NCI-H2029 treated with DMSO at 0.1 percent for 48 hours (cell line): ENCODE data around the gene ZNF280C.
"Not testable (repeated sequence)": the region's sequence is repeated elsewhere in the genome, so short reads cannot be mapped to it uniquely, and the experiment has no call there.

Experiments used
- DNase-seq: peaks from one replicate; lab custom pipeline; 2025; lab: John Stamatoyannopoulos, UW

Gene ZNF280C

DNA sequence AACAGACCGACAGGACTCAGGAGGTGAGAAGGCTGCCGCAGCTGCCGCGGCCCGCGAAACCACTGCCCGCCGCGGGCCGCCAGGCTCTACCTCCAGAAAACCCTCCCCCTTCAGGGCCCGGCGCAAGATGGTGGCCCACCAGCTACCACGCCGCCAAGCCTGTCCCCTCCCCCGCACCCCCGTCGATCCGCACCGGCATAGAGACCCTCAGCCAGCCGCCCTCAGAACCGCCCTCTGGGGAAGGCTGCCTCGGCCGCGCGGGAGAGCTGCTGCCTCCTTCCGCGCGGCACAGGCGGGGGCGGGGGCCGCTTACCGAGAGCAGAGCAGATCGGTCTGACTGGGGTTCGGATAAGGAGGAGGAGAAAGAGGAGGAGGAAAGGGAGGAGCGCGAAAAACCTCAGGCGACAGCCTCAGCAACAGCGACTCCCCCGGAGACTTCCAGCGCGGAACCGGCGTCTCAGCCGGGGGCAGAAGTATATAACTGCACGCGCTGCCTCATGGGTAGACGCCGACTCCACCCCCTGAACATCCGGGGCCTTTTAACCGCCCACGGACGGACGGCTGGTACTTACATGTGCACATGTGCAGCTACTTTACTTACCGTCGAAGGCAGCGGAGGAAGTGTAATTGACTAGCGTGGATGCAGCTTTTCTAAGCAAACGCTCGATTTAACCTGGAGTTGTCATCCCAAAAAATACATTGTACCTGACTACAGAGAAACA, at the start of gene ZNF280C:
Gene ZNF280C (minus strand): TSS at position 451 of the 722 bp plus-strand sequence. CDS start 8,450 bp downstream, outside the sequence.
- DNase-seq: peak; percentile 60

GRCh38 chrX:130304587-130305368, 36.1 kb upstream of the ZNF280C start:
- no peak for DNase-seq

DNA sequence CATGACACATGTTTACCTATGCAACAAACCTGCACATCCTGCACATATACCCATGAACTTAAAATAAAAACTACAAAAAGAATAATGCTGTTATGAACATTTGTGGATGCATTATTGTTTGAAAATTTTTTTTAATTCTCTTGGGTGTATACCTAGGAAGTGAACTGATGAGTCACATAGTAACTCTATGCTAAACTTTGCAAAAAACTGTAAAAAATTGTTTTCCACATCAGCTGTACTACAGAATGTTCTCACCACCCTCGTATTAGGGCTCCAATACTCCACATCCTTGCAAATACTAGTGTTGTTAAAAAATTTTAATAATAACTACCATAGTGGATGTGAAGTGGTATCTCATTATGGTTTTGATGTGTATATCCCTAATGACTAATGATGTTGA, 33.3 kb upstream of the ZNF280C start:
- no peak for DNase-seq

DNA sequence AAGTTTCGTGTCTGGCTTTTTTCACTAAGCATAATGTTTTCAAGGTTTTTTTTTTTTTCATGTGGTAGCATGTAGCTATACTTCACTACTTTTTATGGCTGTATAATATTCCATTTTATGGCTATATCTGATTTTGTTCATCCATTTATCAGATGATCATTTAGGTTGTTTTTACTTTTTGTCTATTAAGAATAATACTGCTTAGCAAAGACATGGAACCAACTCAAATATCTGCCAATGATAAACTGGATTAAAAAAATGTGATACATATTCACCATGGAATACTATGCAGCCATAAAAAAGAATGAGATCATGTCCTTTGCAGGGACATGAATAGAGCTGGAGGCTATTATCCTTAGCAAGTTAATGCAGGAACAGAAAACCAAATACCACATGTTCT, 32.7 kb upstream of the ZNF280C start:
- no peak for DNase-seq

DNA sequence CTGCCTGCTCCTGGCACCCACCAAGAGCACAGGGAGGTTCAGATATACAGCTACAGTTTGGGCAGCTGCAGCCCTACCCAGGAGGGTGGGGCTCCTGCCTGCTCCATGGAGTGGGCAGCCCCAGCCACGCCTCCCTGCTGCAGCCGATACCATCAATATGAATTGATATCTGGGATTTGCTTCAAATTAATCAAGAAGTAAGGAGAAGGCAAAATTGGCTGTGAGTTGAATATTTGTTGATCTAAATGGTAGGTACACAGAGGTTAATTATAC, 31.2 kb upstream of the ZNF280C start:
- no peak for DNase-seq

DNA sequence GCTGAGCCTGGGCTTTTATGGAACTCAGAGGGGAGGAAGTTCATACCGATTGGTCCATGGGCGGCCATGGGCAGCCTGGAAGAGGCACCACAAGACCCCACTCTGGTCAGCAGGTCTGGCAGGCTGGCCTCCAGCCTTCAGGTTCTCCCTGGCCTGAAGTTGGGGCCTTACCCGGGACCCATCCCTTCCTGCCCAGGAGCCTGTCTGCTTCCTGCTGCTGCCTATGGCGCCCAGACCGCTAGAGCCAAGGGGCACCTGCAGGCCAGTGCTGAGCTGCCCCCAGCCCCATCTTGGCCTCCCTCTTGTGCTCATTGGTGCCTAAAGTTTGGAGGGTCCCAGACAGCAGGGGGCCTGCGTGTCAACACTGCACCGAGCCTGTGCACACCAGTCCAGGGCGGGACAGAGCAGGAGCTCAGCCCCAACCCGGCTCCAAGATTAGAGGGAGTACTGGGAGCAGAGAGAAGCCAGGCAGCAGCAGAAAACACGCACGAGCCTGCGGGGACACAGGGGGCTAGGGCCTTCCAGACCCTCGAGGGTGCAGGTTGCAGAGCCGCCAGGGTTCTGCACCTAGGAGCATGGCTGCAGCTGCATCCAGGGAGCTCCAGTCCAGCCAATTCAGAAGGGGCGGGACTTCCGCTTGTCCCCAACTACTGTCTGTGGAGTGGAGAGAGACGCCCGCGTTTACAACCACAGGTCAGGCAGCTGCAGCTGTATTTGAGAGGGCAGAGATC, 30.7 kb upstream of the ZNF280C start:
- DNase-seq: peak; percentile 6

DNA sequence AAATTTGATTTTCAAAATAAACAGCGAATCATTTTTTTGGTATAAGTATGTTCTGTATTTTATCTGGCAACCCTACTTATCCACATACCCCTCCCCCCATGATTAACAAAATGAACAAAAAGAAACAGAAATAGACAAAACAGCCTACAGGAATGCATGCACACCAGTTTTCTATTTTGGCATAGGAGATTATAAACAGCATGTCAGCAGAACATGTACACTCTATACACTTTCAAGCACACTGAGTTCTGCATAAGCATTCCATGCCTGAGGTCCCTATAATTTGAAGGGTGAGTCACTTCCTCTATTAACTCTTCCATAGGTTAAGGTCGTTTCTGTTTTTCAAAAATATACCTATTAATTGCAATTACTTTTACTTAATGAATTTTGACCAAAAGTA, 28.0 kb upstream of the ZNF280C start:
- DNase-seq: no peak

DNA sequence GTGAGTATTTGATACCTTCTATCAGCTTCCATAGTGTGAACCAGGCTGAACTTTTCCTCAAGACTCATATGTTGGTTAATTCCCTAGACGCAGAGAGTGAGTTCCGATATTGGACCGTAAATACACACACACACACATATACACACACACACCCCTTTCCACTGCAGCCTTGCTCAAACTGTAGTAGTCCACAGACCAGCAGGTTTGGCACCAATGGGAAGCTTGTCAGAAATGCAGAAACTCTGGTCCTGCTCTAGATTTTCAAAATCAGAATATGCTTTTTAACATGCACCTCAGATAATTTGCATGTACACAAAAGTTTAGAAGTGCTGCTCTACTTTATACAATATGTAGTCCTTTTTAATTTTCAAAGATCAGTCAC, 27.6 kb upstream of the ZNF280C start:
- no peak for DNase-seq

GRCh38 chrX:130295519-130296296, 27.0 kb upstream of the ZNF280C start:
- DNase-seq: no peak

GRCh38 chrX:130287071-130287770, 18.5 kb upstream of the ZNF280C start:
- no peak for DNase-seq

GRCh38 chrX:130285710-130286109, 17.0 kb upstream of the ZNF280C start:
- DNase-seq: no peak

GRCh38 chrX:130285069-130285620, 16.4 kb upstream of the ZNF280C start:
- DNase-seq: no peak

DNA sequence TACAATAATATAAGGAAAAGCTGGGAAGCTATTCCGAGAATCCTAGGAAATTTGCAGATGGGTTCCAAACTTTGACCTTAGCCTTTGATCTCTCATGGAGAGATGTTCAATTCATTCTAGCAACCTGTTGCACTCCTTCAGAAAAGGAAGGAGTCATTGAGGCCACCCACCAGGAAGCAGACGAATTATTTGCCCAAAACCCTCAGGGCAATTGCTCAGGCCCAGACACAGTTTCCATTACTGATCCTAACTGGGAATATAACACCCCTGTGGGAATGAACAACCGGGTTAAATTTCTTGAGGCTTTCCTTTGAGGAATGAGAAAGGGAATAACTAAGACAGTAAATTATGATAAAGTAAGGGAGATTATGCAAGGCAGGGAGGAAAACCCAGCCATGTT, 13.5 kb upstream of the ZNF280C start:
- DNase-seq: no peak

- DNase-seq: no peak
Observed at GRCh38 chrX:130280901-130281300, 12.2 kb upstream of the ZNF280C start.

GRCh38 chrX:130272253-130272652, 3.6 kb upstream of the ZNF280C start:
- not testable (repeated sequence) for DNase-seq

- not testable (repeated sequence) for DNase-seq
Observed at GRCh38 chrX:130269391-130269790, 692 bp upstream of the ZNF280C start.

- DNase-seq: no peak
Observed at GRCh38 chrX:130267956-130268448, 697 bp downstream of the ZNF280C start.

DNA sequence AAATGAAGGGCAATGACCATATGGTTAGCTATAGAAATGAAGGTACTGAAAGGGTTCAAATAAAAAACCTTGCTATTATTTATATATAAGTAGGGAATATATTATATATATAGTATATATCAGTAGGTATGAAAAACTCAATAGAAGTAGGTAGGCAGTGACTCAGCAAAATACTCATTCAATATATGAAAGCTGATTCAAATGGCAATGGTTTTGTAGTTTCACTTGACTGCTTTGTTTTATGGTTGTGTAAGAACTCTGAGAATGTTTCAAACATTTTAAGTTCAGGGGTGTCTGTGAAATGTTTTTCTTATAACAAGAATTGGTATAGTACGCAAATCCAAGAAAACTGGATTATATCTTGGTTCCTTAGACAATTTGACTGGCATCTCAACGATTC, 4.1 kb downstream of the ZNF280C start:
- no peak for DNase-seq

GRCh38 chrX:130263016-130263415, 5.7 kb downstream of the ZNF280C start:
- no peak for DNase-seq

- no peak for DNase-seq
Observed at GRCh38 chrX:130262231-130262630, 6.5 kb downstream of the ZNF280C start.

GRCh38 chrX:130261296-130261893, 7.3 kb downstream of the ZNF280C start:
- DNase-seq: no peak
